Mucosa of descending colon (tissue), 3 donors: ENCODE results near the gene INA. TPM values are rescaled to one million over a fixed set of nuclear protein-coding genes. Genes with fewer than 3 reads are reported as not detected.

Source experiments
- total RNA-seq, 3 donors: library from RNA; stranded (reverse); fragmentation: NEBNext Ultra II Directional in 2 of 3; extraction: Animal tissue kit (Norgen Biotek cat#: 25700) in 2 of 3; gene quantifications; one replicate each; pipeline versions ENCODE4 v1.2.1 to v1.2.4, GENCODE V29; 2021 to 2023
- donor health status: DM: no; HTN: no; CAD: no; lungs with moderate emphysema.
- donor health status: DM: no; HTN: no; CAD: no.
- donor health status: DM: no; HTN: yes; CAD: no.

Gene INA
- total RNA-seq, 3 donors from 2014 or later = 0.34 to 6.8 (median 0.55) TPM

Other genes with a start within 250 kb of the INA start
- gene NT5C2, start 83.9 kb upstream of the INA start, total RNA-seq = 100 to 1,000 TPM in 2 of 3 donors, 10 to 100 TPM in 1; 84.9 to 105 (median 105) TPM
- under 1 TPM in 1 of 3 donors, not detected in 2; 0.13 TPM for gene RPEL1, start 31.3 kb upstream of the INA start, total RNA-seq
- 10 to 100 TPM in 1 of 3 donors, 1 to 10 TPM in 2; 5.2 to 10.6 (median 5.7) TPM for gene PCGF6, start 74.0 kb downstream of the INA start, total RNA-seq
- 1 to 10 TPM; 4.1 to 7.1 (median 4.4) TPM for gene TAF5, start 90.8 kb downstream of the INA start, total RNA-seq
- 100 to 1,000 TPM; 391 to 519 (median 516) TPM for gene ATP5MK, start 119.3 kb downstream of the INA start, total RNA-seq
- gene PDCD11, start 119.5 kb downstream of the INA start, total RNA-seq = 10 to 100 TPM; 22.3 to 24.5 (median 22.7) TPM
- gene CALHM2, start 175.2 kb downstream of the INA start, total RNA-seq = 10 to 100 TPM in 2 of 3 donors, 1 to 10 TPM in 1; 5.8 to 16.8 (median 12.3) TPM
- gene CALHM1, start 181.8 kb downstream of the INA start, total RNA-seq = not detected
- not detected for gene CALHM3, start 202.1 kb downstream of the INA start, total RNA-seq
- gene NEURL1, start 216.6 kb downstream of the INA start, total RNA-seq = 10 to 100 TPM; 15.9 to 68.7 (median 42.9) TPM